Spinal cord (tissue), 10 donors: ENCODE data around the gene PGM1. TPM values are rescaled to one million over a fixed set of nuclear protein-coding genes. Genes with fewer than 3 reads are reported as not detected.

Experiments
- DNase-seq, 6 donors: peaks; one replicate each; pipeline versions ENCODE4 v3.0.0 to v3.0.0-alpha.2; 2013 to 2015; ENCODE audit warnings: low spot score in 6 of 6, low read depth in 4 of 6
- H3K27ac ChIP-seq: one replicate; pipeline ENCODE4 v1.5.1; 2013; ENCODE audit warnings: low read depth, low read length, control low read depth
- H3K27me3 ChIP-seq: one replicate; pipeline ENCODE4 v1.6.1; 2013; ENCODE audit warnings: low read length; ENCODE audit not compliant: control insufficient read depth, insufficient read depth
- H3K36me3 ChIP-seq: one replicate; pipeline ENCODE4 v1.6.1; 2013; ENCODE audit warnings: low read length; ENCODE audit not compliant: control insufficient read depth, insufficient read depth
- H3K4me1 ChIP-seq: one replicate; pipeline ENCODE4 v1.6.1; 2013; ENCODE audit warnings: low read length; ENCODE audit not compliant: control insufficient read depth, insufficient read depth
- H3K4me3 ChIP-seq: one replicate; pipeline ENCODE4 v1.5.1; 2013; ENCODE audit warnings: low read depth, low read length, control low read depth
- H3K9me3 ChIP-seq: one replicate; pipeline ENCODE4 v1.6.1; 2013; ENCODE audit warnings: low read length; ENCODE audit not compliant: control insufficient read depth, insufficient read depth
- WGBS: methylation state at CpG from one replicate; pipeline ENCODE4 v1.1.5; 2013; ENCODE audit warnings: missing lambda C conversion rate; ENCODE audit not compliant: insufficient coverage; 5-methylcytosine and 5-hydroxymethylcytosine counted together
- polyA plus RNA-seq, 2 donors: library from polyadenylated mRNA; unstranded; fragments of 120-200 nt; gene quantifications; one replicate each; pipeline ENCODE4 v1.2.1, GENCODE V29; 2013; ENCODE audit not compliant: insufficient read length in 2 of 2
- total RNA-seq, 2 donors: library from RNA; depleted of rRNA in 1 of 2; stranded (reverse); fragments of 120-200 nt in 1 of 2; fragments of >200 nt in 1 of 2; gene quantifications; one replicate each; pipeline versions ENCODE4 v1.2.3 to v1.2.4, GENCODE V29; 2013 to 2014
- donor health status: healthy.

PGM1 gene
- total and polyA plus RNA-seq, 4 donors: 41.3 to 58.3 (median 47.9) TPM

DNA sequence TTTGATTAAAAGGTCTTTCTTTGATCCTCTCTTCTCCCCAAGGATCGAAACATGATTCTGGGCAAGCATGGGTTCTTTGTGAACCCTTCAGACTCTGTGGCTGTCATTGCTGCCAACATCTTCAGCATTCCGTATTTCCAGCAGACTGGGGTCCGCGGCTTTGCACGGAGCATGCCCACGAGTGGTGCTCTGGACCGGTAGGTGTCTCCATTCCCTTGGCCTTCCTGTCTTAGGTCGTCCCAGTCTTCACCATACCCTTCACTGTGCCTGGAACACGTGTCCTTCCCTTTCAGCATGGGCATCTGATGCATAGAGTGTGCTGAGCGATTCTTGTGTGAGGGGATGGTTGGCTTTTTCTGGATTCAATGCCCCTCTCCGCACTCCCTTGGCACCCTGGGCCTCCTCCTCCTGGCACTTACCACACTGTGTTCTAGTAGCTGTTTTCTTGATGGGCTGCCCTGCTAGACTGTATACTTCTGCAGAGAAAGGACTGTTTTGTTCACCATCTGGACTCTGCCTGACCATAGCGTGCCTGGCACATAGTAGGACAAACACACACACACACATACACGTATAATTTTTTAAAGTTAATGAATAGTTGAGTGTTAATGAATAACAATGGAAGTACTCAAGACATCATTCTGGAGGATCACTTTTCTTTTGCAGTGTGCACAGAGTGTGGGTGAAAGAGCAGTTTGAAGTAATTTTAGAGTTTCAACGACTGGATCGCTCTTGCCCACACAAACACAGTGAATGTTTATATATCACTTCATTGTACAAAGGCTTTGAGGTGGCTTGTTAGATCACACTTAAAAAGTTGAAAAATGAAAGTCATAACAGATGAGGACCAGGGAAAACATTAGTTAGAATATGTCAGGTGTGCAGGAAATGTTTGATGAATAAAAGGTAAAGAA lies 43.2 kb downstream of the PGM1 start:
- Histone ChIP-seq H3K36me3 (peaks cover 18% of the 10 kb centered on the region), H3K27ac (no peak overlapping the region), H3K4me3 (no peak overlapping the region), H3K4me1 (no peaks in the 10 kb centered on the region), H3K27me3 (no peaks in the 10 kb centered on the region), H3K9me3 (no peaks in the 10 kb centered on the region)
- 97% methylated on average over 8 of the region's 15 CpGs for WGBS
- no peak for DNase-seq

DNA sequence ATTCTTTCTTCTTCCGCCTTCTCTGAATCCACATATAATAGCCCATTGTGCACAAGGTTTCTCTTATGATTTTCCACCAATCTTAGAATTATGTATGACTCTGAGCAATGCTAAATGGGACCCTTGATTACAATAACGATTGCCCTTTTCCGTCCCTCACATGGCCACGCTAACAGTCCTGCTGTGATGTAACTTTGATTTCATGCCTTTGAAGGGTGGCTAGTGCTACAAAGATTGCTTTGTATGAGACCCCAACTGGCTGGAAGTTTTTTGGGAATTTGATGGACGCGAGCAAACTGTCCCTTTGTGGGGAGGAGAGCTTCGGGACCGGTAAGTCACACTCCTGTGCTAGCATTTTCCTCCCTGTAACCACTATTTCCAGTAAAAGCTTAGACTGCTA lies 45.3 kb downstream of the PGM1 start:
- Histone ChIP-seq H3K27ac (peak overlapping the region; percentile 44), H3K27me3 (no peaks in the 10 kb centered on the region), H3K4me3 (no peak overlapping the region), H3K9me3 (no peaks in the 10 kb centered on the region), H3K4me1 (no peaks in the 10 kb centered on the region), H3K36me3 (peaks cover 10% of the 10 kb centered on the region)
- 60% methylated on average over 2 of the region's 8 CpGs for WGBS
- DNase-seq: peak in 1 of 6 donors; percentile 10

DNA sequence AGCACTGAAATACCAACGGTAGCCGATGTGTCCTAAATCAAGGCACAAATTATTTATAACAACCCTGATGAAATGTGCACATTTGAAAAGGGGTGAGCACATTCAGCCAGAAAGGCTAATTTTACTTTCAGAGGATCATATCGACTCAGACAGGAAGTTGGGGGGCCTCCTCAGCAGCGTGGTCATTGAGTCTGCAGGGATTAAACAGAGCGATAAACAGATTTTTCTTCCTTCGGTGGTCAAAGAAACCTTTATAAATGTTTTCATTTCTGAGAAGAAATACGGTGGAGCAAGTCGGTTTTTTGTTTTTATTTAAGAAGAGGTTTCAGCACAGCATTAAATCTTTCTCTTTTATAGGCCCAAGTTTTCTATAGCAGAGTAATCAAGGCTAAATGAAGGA lies 45.7 kb downstream of the PGM1 start:
- DNase-seq: no peak
- peaks cover 11% of the 10 kb centered on the region for H3K36me3 ChIP-seq
- H3K4me3 ChIP-seq: no peak overlapping the region
- H3K27me3 ChIP-seq: no peaks in the 10 kb centered on the region
- 63% methylated on average over 2 of the region's 8 CpGs for WGBS
- H3K27ac ChIP-seq: peak overlapping the region; percentile 44
- peaks cover 2% of the 10 kb centered on the region for H3K4me1 ChIP-seq
- no peaks in the 10 kb centered on the region for H3K9me3 ChIP-seq

DNA sequence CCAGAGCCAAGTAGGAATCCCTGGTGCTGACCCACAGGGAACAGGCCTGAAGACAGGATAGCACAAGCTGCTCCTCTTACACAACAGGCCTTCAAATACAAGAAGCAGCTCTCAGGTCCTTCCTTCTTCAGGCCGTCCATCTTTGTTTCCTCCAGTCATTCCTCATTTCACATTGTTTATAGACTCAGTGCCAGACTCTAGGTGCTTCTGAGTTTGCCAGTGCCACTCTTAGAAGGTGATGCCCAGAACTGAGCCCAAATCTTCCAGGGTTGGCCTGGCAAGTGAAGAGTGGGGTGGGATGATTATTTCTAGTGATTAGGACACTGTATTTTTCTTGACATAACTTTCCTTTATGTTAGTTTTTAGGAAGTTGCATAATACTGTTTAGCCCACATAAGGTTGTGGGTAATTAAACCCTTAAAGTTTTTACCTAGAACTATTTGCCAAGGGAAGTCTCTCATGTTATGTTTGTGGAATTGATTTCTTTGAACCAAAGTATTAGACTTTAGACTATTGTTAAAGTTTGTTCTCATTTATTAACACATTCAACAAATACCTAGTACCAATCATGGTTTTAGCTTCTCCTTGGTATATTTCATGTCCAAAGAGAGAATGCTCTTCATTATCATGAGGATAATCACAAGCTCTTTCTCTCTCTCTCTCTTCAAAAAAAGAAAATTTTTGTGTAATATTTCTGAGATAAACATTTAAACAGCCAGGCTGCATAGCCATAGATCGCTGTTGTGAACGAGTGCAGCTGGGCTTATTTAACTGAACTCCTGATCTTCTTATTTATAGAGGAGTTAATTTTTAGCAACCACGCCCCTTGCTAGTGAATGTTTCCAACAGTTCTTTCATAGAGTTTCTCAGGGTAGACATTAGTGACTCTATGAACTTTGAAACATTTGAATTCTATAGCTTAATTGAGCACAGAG lies 47.7 kb downstream of the PGM1 start:
- no peak for DNase-seq
- H3K36me3 ChIP-seq: peaks cover 8% of the 10 kb centered on the region
- no peak overlapping the region for H3K4me3 ChIP-seq
- 100% methylated on average over 1 of the region's 4 CpGs for WGBS
- no peaks in the 10 kb centered on the region for H3K27me3 ChIP-seq
- peaks cover 4% of the 10 kb centered on the region for H3K4me1 ChIP-seq
- H3K27ac ChIP-seq: no peak overlapping the region
- H3K9me3 ChIP-seq: no peaks in the 10 kb centered on the region

DNA sequence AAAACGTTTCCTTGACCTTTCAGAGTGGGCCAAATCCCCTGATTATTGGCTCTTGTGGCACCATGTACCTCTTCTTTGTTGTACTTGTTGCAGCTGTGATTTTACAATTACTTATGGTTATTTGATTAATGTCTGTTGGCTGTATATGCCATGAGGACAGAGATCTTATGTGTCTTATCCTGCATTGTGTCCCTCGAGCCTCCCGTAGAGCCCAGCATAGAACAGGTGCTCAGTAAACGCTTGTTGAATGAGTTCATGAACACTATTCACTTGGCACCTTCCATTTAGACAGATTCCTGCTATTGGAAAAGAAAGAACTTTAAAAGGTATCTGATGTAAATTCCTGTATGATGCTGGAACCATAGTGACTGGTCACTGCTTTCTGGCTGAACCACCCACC lies 48.4 kb downstream of the PGM1 start:
- H3K36me3 ChIP-seq: peaks cover 3% of the 10 kb centered on the region
- H3K4me3 ChIP-seq: no peak overlapping the region
- WGBS: 75% methylated on average over 2 of the region's 4 CpGs

DNA sequence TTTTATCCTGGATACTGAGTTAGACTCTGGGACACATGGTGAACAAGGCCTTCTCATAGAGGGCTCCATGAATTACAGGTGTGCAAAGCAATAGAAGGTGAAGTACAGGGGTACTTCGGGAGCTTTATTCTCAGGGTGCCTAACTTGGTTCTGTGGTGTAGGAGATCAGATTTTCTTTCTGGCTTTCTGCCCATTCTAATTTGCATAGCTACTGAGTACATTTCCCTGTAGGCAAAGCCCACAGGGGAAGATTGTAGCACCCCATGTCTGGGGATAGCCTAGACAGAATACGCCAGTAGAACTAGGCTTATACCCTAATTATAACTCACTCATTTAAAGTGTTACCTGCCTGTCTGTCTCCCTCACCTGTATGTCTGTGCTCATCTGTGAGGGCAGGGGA lies 49.7 kb downstream of the PGM1 start:
- no peaks in the 10 kb centered on the region for H3K9me3 ChIP-seq
- no peak overlapping the region for H3K27ac ChIP-seq
- DNase-seq: peak in 1 of 6 donors; percentile 15
- H3K4me1 ChIP-seq: peaks cover 4% of the 10 kb centered on the region
- peaks cover 3% of the 10 kb centered on the region for H3K36me3 ChIP-seq
- H3K4me3 ChIP-seq: no peak overlapping the region
- 83% methylated on average over 1 of the region's 2 CpGs for WGBS
- no peaks in the 10 kb centered on the region for H3K27me3 ChIP-seq

More for the DNA sequence above, 48.4 kb downstream of the PGM1 start:
- Histone ChIP-seq H3K4me1 (peaks cover 4% of the 10 kb centered on the region), H3K27me3 (no peaks in the 10 kb centered on the region), H3K27ac (no peak overlapping the region), H3K9me3 (no peaks in the 10 kb centered on the region)
- DNase-seq: no peak

DNA sequence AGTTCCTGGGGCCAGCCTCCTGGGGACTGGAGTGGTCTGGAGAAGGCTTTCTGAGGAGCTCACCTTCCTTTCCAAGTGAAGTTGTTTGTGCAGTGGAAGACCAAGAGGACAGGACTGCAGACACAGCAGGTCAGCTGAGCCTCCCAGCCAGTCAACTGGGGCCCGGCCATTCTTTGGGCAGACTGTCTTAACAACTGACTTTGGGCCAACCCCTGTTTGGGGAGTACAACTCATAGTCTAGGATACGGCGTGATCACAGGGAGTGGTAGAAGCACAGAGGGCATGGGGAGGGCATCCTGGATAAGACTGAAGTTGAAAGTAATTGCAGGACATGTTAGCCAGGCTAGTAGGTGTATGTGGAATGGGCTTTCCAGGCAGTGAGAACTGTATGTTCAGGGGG lies 50.3 kb downstream of the PGM1 start:
- DNase-seq: no peak
- Histone ChIP-seq H3K4me3 (no peak overlapping the region), H3K9me3 (no peaks in the 10 kb centered on the region), H3K27ac (no peak overlapping the region), H3K4me1 (peaks cover 4% of the 10 kb centered on the region), H3K36me3 (peaks cover 3% of the 10 kb centered on the region), H3K27me3 (no peaks in the 10 kb centered on the region)
- WGBS: 92% methylated on average over 3 of the region's 3 CpGs

DNA sequence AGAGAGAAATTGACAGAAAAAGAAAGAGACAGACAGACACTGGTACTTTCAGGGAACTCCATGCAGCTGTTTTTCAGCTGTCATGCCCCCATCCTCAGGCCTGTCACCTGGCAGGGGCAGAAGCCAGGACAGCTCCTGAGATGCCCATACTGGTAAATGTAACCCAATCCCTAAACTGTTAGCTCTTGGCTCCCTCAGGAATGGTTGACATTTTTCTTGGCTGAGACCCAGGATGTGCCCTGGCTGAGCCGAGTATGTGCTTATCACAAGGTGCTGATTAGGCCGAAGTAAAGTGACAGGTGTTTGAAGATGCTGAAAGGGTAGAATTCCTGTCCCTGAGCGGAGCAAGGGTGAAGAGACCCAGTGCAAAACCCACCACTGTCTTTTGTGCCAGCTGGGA lies 50.7 kb downstream of the PGM1 start:
- 88% methylated on average over 3 of the region's 3 CpGs for WGBS
- peak in 1 of 6 donors; percentile 41 for DNase-seq
- Histone ChIP-seq H3K27me3 (no peaks in the 10 kb centered on the region), H3K27ac (no peak overlapping the region), H3K9me3 (no peaks in the 10 kb centered on the region), H3K4me3 (no peak overlapping the region), H3K36me3 (peaks cover 3% of the 10 kb centered on the region), H3K4me1 (peaks cover 4% of the 10 kb centered on the region)

DNA sequence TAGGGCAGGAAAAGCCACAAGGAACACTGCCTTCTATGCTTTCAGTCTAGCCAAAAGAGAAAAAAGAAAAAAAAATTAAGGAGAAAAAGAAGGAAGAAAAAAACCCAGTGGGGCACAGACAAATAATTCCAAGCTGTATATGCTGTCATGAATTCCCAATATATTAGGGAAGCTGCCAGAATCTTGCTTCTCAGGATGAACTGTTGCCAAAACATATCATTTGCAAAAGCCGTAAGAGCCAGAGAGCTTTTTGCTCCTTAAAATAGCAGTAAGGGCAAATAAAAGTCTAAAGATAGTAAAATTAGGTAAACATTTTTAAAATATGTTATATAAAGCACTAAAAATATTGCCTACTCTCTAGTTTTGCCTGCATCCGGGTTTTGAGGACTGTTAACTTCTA lies 52.1 kb downstream of the PGM1 start:
- Histone ChIP-seq H3K4me1 (peaks cover 4% of the 10 kb centered on the region), H3K4me3 (no peak overlapping the region), H3K27me3 (no peaks in the 10 kb centered on the region), H3K27ac (no peak overlapping the region), H3K36me3 (peaks cover 3% of the 10 kb centered on the region), H3K9me3 (no peaks in the 10 kb centered on the region)
- no CpG with 5 or more reads among the region's 2 CpGs for WGBS
- peak in 1 of 6 donors; percentile 74 for DNase-seq
